HepG2 (cell line): ENCODE results near the gene DPP8. TPM values are rescaled to one million over a fixed set of nuclear protein-coding genes. Genes with fewer than 3 reads are reported as not detected.

Experiments used
- ATAC-seq: fragments of 200-7000 bp; cut with Tn5 transposase; 3 replicates; pipeline ENCODE4 v1.9.1; 2020; ENCODE audit warnings: mild to moderate bottlenecking, moderate library complexity
- BruUV-seq: library from RNA; stranded (reverse); fragments of 400-500 nt; replicated peaks from 2 replicates; lab custom pipeline; 2021; lab: Mats Ljungman, UMichigan
- CTCF ChIA-PET: fragments of 300-600 bp; formaldehyde crosslinking; extraction: SDS; loops from one replicate; lab custom pipeline; 2021; ENCODE audit warnings: low total read pairs, inconsistent platforms, low intra/inter-chr PET ratio; lab: Yijun Ruan, JAX
- POLR2A ChIA-PET: fragments of 350-600 bp; sonication (Branson Sonifier 250); formaldehyde crosslinking; loops from one replicate; lab custom pipeline; 2020; ENCODE audit warnings: antibody characterized with exemption, inconsistent platforms; lab: Yijun Ruan, JAX
- DNase-seq: peaks from one replicate; pipeline ENCODE4 v3.0.0-alpha.2; 2015; ENCODE audit warnings: low spot score
- FAIRE-seq: peaks from 3 replicates; lab custom pipeline; 2011; peaks lifted over from hg19 to GRCh38; lab: Jason Lieb, UNC
- H2AFZ ChIP-seq: one replicate; pipeline ENCODE4 v1.6.1; 2011; ENCODE audit warnings: low read length, inconsistent platforms
- H3K27ac ChIP-seq: fragments of 300-600 bp; 3 replicates; pipeline ENCODE4 v1.8.0; 2011; ENCODE audit warnings: mixed run types, mild to moderate bottlenecking, mixed read lengths, low read length, inconsistent platforms; ENCODE audit not compliant: insufficient read depth; ENCODE audit errors: extremely low read length
- H3K27me3 ChIP-seq, 2 experiments: fragments of 200-600 bp in 1 of 2; 2 replicates in 1 of 2; 3 replicates in 1 of 2; pipeline versions ENCODE4 v1.6.0 to v1.8.0; 2011; ENCODE audit warnings: low read length in 2 of 2, mild to moderate bottlenecking in 2 of 2, moderate library complexity in 2 of 2, inconsistent platforms in 1 of 2; ENCODE audit not compliant: insufficient read depth in 2 of 2, control insufficient read depth in 1 of 2
- H3K36me3 ChIP-seq, 2 experiments: fragments of 200-600 bp in 1 of 2; replicated peaks in 1 of 2; 2 replicates in 1 of 2; 3 replicates in 1 of 2; pipeline versions ENCODE4 v1.5.1 to v1.8.0; 2011; ENCODE audit warnings: low read length in 2 of 2, inconsistent platforms in 1 of 2; ENCODE audit not compliant: insufficient read depth in 2 of 2, control insufficient read depth in 1 of 2
- H3K4me1 ChIP-seq: 2 replicates; pipeline ENCODE4 v1.5.1; 2012; ENCODE audit warnings: low read length, inconsistent platforms; ENCODE audit not compliant: insufficient read depth
- H3K4me2 ChIP-seq: 2 replicates; pipeline ENCODE4 v1.6.0; 2011; ENCODE audit warnings: low read depth, low read length, inconsistent platforms
- H3K4me3 ChIP-seq, 3 experiments: fragments of 200-600 bp in 1 of 3; sonication (generic), shearing (Covaris generic) in 1 of 3; replicated peaks in 1 of 3; 2 replicates each; pipeline ENCODE4 v1.5.1; 2011 to 2016; ENCODE audit warnings: low read length in 3 of 3, inconsistent platforms in 2 of 3, low read depth in 2 of 3, mild to moderate bottlenecking in 2 of 3, control low read depth in 1 of 3, mixed read lengths in 1 of 3; ENCODE audit not compliant: insufficient read depth in 1 of 3
- H3K79me2 ChIP-seq: one replicate; pipeline ENCODE4 v1.6.1; 2011; ENCODE audit warnings: low read length, inconsistent platforms; ENCODE audit not compliant: insufficient read depth
- H3K9ac ChIP-seq: 2 replicates; pipeline ENCODE4 v1.6.0; 2011; ENCODE audit warnings: mild to moderate bottlenecking, low read depth, low read length, inconsistent platforms; ENCODE audit not compliant: insufficient read depth
- H3K9me3 ChIP-seq: 2 replicates; pipeline ENCODE4 v1.5.1; 2012; ENCODE audit warnings: mild to moderate bottlenecking, low read length
- H4K20me1 ChIP-seq: 2 replicates; pipeline ENCODE4 v1.6.0; 2011; ENCODE audit warnings: inconsistent platforms, mild to moderate bottlenecking, low read length, moderate library complexity; ENCODE audit not compliant: insufficient read depth
- ARID5B ChIP-seq: IDR thresholded peaks from 2 replicates; pipeline ENCODE4 v1.4.0; 2020; ENCODE audit warnings: mild to moderate bottlenecking, missing genetic modification reagents
- REL ChIP-seq: sonication (generic); formaldehyde crosslinking; conservative IDR thresholded peaks from 2 replicates; pipeline ENCODE4 v1.8.0; 2022; ENCODE audit warnings: mild to moderate bottlenecking, missing genetic modification reagents, moderate library complexity
- SAFB2 ChIP-seq: sonication (generic); formaldehyde crosslinking; IDR thresholded peaks from 2 replicates; pipeline ENCODE4 v1.5.1; 2020; ENCODE audit warnings: missing genetic modification reagents, low read depth, mild to moderate bottlenecking, borderline replicate concordance
- SKIL ChIP-seq: sonication (generic); formaldehyde crosslinking; IDR thresholded peaks from 2 replicates; pipeline ENCODE4 v1.8.0; 2022; ENCODE audit warnings: missing genetic modification reagents, mild to moderate bottlenecking, moderate library complexity, borderline replicate concordance
- SNRNP70 ChIP-seq: fragments of 200-400 bp; formaldehyde crosslinking; IDR thresholded peaks from 2 replicates; pipeline ENCODE4 v1.6.1; 2017; ENCODE audit warnings: mild to moderate bottlenecking, low read depth, low read length, moderate library complexity
- ZBTB37 ChIP-seq: sonication (generic); formaldehyde crosslinking; IDR thresholded peaks from 2 replicates; pipeline ENCODE4 v1.4.0; 2020; ENCODE audit warnings: mild to moderate bottlenecking, missing genetic modification reagents
- ZFP41 ChIP-seq: sonication (generic); formaldehyde crosslinking; IDR thresholded peaks from 2 replicates; pipeline ENCODE4 v1.4.0; 2020; ENCODE audit warnings: mild to moderate bottlenecking, missing genetic modification reagents, borderline replicate concordance
- ZNF609 ChIP-seq: sonication (generic); formaldehyde crosslinking; IDR thresholded peaks from 2 replicates; pipeline ENCODE4 v1.4.0; 2020; ENCODE audit warnings: mild to moderate bottlenecking, missing genetic modification reagents, borderline replicate concordance
- WGBS: methylation state at CpG from one replicate; pipeline ENCODE4 v1.1.6; 2017; ENCODE audit warnings: low lambda C conversion rate; 5-methylcytosine and 5-hydroxymethylcytosine counted together
- in situ Hi-C: cut with HindIII; loops from 2 replicates; pipeline ENCODE4 v1.10.0; 2017; ENCODE audit warnings: low pct_unique_long_range_greater_than_20kb; ENCODE audit not compliant: extremely low pct_ligation_motif_present
- intact Hi-C: fragments of 100-400 bp; cut with micrococcal nuclease; formaldehyde crosslinking; loops from one replicate; pipeline ENCODE4 v1.10.0; 2022; ENCODE audit not compliant: unreplicated experiment
- polyA plus RNA-seq, 8 experiments: library from polyadenylated mRNA; depleted of rRNA in 3 of 8; stranded (reverse) in 7 of 8; unstranded in 1 of 8; fragments of >200 nt; fragmentation: Illumina TruSeq in 4 of 8; extraction: Trizol in 4 of 8; gene quantifications; 2 replicates each; pipeline versions ENCODE4 v1.2.1 to v1.2.3, GENCODE V29; 2011 to 2016; ENCODE audit warnings: low read depth in 4 of 8, missing spikeins in 1 of 8, mixed read lengths in 1 of 8; ENCODE audit not compliant: insufficient read depth in 1 of 8
- total RNA-seq, 5 experiments: library from RNA; depleted of rRNA; stranded (reverse); fragments of >200 nt; fragmentation: Illumina TruSeq; extraction: Trizol; gene quantifications; 2 replicates each; pipeline ENCODE4 v1.2.3, GENCODE V29; 2016; ENCODE audit warnings: low read depth in 1 of 5

The DPP8 gene
- total and polyA plus RNA-seq, 2 of the 13 experiments (the other 11 are each of a cell fraction or from before 2014, with no cell fraction given): 18.0 to 26.3 TPM

GRCh38 chr15:65460741-65461347, 56.6 kb downstream of the DPP8 start:
- FAIRE-seq (no peak), ATAC-seq (no peak), DNase-seq (no peak)
- no peaks in the 10 kb centered on the region for H4K20me1 ChIP-seq
- no peaks in the 10 kb centered on the region for H3K9me3 ChIP-seq
- 96% methylated on average over 5 of the region's 5 CpGs for WGBS
- H3K36me3 ChIP-seq: peaks cover 9 to 66% of the 10 kb centered on the region in 2 experiments
- no peak overlapping the region for H3K27ac ChIP-seq
- TSS peak; percentile 23 for BruUV-seq
- intact Hi-C loops: no loop called here
- in situ Hi-C loops: no loop called here
- H3K4me3 ChIP-seq: no peak overlapping the region
- POLR2A ChIA-PET: no interaction called here
- H3K79me2 ChIP-seq: no peaks in the 10 kb centered on the region
- no peak overlapping the region for H3K9ac ChIP-seq
- CTCF ChIA-PET: no interaction called here
- H3K4me2 ChIP-seq: no peak overlapping the region
- H3K4me1 ChIP-seq: no peaks in the 10 kb centered on the region
- no peaks in the 10 kb centered on the region for H3K27me3 ChIP-seq
- H2AFZ ChIP-seq: no peak overlapping the region
- TF ChIP-seq ZFP41 (CRISPR knock-in tag) (no peak), REL (CRISPR knock-in tag) (no peak), SAFB2 (CRISPR knock-in tag) (no peak), ARID5B (CRISPR knock-in tag) (no peak), SKIL (CRISPR knock-in tag) (no peak), ZBTB37 (CRISPR knock-in tag) (no peak), SNRNP70 (no peak), ZNF609 (CRISPR knock-in tag) (no peak)
